SK-MEL-5 (cell line): ENCODE data around the gene TRPT1. TPM values are rescaled to one million over a fixed set of nuclear protein-coding genes. Genes with fewer than 3 reads are reported as not detected.
A peak's percentile ranks its signal among the peaks of the same experiment; 100 is the strongest.

Experiments
- DNase-seq: peaks from one replicate; pipeline ENCODE4 v3.0.0-alpha.2; 2016; ENCODE audit warnings: low read depth, low spot score
- in situ Hi-C: cut with HindIII; loops from 2 replicates; pipeline ENCODE4 v1.10.0; 2016; ENCODE audit warnings: low sequenced_read_pairs, high pct_unique_total_duplicates, low pct_unique_long_range_greater_than_20kb
- polyA plus RNA-seq, 2 experiments: library from polyadenylated mRNA; depleted of rRNA; stranded (reverse); fragments of >200 nt; gene quantifications; 2 replicates each; pipeline ENCODE4 v1.2.3, GENCODE V29; 2015
- total RNA-seq: library from RNA; depleted of rRNA; stranded (reverse); fragments of >200 nt; shearing (Covaris generic); gene quantifications from 2 replicates; pipeline ENCODE4 v1.2.3, GENCODE V29; 2014; rRNA removed

The TRPT1 gene
- total RNA-seq: 30.7 and 35.6 TPM in 2 replicates
- polyA plus RNA-seq (2015; cell fraction: cytosol; rRNA removed): 21.2 and 33.2 TPM in 2 replicates
- polyA plus RNA-seq (2015; cell fraction: nucleus; rRNA removed): 107 and 121 TPM in 2 replicates

DNA sequence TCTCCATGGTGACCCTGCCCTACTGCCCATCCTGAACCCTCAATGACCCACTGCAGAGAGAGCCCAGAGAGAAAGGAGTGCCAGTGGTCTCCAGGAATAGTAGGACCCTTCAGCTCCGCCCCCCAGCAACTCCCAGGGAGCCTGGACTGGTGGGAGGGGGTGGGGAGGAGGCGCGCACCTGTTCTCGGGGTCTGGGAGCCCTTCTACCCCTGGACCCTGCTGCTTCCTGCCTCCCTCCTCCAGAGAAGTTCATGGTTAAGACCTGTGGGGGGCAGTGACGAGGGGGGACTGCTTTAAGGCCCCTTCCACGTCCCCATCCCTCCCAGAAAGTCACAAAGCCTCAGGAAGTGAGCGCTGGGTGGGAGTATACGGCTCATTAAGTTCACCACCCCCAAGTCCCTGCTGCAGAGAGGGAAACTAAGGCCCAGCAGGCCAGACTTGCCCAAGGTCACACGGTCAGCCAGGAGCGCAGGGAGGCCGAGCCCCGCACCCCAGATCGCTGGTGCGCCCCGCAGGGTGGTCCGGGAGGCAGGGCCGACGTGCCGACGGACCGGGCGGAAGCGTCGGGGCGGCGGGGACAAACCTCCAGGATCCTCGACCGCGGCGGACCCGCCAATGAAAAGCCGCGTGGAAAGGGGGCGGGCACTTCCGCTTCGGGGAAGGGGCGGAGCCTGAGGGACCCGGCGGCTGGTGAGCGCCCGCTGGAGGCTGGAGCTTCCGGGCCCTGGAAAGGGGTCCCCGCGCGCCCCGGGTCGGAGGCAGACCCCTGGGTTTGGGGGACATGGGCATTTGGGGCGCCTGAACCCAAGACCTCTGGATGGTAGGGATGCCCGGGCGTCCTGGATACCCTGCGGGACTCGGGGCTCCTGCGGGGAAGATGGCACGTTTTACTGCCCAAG lies at the start of gene TRPT1, which contains the start of gene NUDT22:
TRPT1 (minus strand) TSS at position 579 of the 899 bp plus-strand sequence; CDS start at position 253, 326 bp downstream.
NUDT22 (plus strand) TSS at position 667 of the 899 bp plus-strand sequence. CDS start 379 bp downstream, outside the sequence.
- DNase-seq: peak; percentile 77
- in situ Hi-C loops: no loop called here

- in situ Hi-C loops: no loop called here
- no peak for DNase-seq
Measured at GRCh38 chr11:64275031-64275800, 49.2 kb upstream of the TRPT1 start.

GRCh38 chr11:64269540-64270220 lies 43.7 kb upstream of the TRPT1 start:
- peak; percentile 99 for DNase-seq
- in situ Hi-C loops: no loop called here

- no peak for DNase-seq
Measured at GRCh38 chr11:64268893-64269539, 43.0 kb upstream of the TRPT1 start.

GRCh38 chr11:64268025-64268892 lies 42.3 kb upstream of the TRPT1 start:
- in situ Hi-C loops: no loop called here

More at GRCh38 chr11:64268893-64269539, 43.0 kb upstream of the TRPT1 start:
- in situ Hi-C loops: no loop called here

DNA sequence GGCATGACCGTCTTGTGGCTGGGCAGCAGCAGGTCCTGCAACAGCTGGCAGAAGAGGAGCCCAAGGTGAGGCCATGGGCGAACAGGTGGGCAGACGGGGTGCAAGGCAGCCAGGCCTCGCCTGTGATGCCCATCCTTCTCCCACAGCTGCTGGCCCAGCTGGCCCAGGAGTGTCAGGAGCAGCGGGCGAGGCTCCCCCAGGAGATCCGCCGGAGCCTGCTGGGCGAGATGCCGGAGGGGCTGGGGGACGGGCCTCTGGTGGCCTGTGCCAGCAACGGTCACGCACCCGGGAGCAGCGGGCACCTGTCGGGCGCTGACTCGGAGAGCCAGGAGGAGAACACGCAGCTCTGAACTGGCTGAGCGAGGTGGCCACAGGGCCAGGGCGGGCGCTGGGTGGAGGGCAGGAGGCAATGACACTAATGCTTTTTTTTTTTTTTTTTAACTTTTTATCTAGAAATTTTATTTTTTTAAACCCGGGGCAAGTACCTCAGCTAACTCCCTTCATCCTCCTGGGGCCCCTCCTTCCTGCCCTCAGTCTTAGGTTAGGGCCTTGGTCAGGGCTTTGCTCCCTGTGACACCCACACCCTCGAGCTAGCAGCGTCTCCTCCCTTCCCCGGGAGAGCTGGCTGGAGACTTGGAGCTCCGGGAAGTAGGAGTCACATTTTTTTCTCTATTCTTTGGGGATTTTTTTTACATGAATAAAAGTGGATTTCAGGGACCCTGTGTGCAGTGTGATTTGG lies 41.4 kb upstream of the TRPT1 start:
- DNase-seq: no peak
- in situ Hi-C loops: no loop called here

More at GRCh38 chr11:64268025-64268892, 42.3 kb upstream of the TRPT1 start:
- DNase-seq: no peak

DNA sequence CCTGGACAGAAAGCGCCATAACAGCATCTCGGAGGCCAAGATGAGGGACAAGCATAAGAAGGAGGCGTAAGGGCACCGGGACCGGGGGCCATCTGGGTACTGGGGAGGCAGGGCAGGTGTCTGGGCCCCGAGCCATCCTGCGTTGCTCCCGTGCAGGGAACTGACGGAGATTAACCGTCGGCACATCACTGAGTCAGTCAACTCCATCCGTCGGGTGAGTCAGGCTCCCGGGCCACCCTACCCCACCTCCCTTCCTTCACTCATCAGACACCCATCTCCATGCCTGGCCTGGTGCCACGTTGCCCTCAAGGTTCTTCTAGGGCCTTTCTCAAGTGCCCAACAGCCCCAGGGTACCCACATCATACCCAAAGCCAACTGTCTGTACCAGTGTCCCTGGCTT lies 40.4 kb upstream of the TRPT1 start:
- DNase-seq: no peak
- in situ Hi-C loops: no loop called here

- no peak for DNase-seq
- in situ Hi-C loops: no loop called here
Measured at GRCh38 chr11:64265176-64266160, 39.5 kb upstream of the TRPT1 start.

DNA sequence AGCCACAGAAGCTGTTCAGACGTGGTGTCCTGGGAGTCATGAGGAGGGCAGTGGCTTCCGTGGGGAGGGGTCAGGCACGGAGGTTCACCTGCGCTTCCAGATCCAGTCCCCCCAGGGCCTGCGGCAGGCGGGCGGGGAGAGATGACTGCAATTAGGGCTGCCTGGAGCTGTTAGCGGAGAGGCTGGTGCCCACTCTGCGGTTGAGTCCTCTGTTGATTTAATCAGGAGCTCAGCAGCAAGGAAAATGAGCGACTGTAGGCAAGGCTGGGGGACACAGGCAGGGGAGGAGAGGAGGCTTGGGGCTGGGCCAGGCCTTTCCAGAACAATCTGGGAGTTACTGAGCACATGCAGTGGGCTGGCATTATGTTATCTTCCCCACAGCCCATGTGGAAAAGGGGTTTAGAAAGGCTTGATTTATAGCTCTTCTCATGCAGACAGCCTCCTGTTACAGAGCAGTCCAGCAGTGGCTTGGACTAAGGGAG lies 38.4 kb upstream of the TRPT1 start:
- in situ Hi-C loops: no loop called here
- no peak for DNase-seq

DNA sequence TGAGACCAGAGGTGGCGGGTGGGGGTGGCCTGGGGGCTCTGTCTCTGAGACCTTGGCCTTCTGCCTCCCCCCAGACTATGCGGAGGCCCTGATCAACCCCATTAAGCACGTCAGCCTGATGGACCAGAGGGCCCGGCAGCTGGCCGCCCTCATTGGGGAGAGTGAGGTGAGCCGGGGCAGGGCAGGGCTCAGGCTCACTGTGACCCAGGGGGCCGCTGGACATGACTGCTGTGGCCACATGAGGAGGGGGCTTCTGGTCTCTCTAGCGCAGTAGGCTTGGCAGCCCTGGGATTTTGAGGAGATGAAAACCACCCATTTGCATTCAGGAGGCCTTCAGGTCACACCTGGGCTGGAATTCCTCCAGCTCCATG lies 37.9 kb upstream of the TRPT1 start:
- DNase-seq: no peak
- in situ Hi-C loops: no loop called here

- in situ Hi-C loops: no loop called here
- DNase-seq: no peak
Measured at GRCh38 chr11:64263021-64263946, 37.3 kb upstream of the TRPT1 start.

- DNase-seq: no peak
- in situ Hi-C loops: no loop called here
Measured at GRCh38 chr11:64262271-64263002, 36.5 kb upstream of the TRPT1 start.

- in situ Hi-C loops: no loop called here
- DNase-seq: no peak
Measured at GRCh38 chr11:64261556-64262080, 35.6 kb upstream of the TRPT1 start.
